GM19238 (cell line): ENCODE data around the gene PMM2.
"Not testable (repeated sequence)": the region's sequence is repeated elsewhere in the genome, so short reads cannot be mapped to it uniquely, and the experiment has no call there.

ENCODE experiments used
- DNase-seq: peaks from one replicate; pipeline ENCODE4 v3.0.0; 2011; ENCODE audit warnings: low spot score; ENCODE audit not compliant: insufficient read length

Gene PMM2

DNA sequence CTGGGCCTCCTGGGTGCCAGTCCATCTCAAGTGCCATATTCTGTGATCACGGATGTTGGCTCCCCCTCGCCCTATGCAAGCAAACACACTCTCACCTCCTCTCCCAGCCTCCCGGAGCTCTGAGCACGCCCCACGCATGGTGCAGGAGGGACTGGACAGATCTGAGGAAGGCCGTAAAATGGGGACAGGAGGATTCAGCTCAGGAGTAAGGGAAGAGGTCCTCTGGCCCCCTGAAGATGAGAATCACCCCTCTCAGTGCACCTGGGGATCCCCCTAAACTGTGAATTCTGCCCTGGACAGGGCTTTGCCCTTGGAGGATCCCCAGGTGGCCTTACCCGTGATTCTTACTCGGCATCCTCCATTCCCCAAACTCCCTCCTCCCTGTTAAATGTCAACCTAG is 15.8 kb upstream of the PMM2 start:
- no peak for DNase-seq

DNA sequence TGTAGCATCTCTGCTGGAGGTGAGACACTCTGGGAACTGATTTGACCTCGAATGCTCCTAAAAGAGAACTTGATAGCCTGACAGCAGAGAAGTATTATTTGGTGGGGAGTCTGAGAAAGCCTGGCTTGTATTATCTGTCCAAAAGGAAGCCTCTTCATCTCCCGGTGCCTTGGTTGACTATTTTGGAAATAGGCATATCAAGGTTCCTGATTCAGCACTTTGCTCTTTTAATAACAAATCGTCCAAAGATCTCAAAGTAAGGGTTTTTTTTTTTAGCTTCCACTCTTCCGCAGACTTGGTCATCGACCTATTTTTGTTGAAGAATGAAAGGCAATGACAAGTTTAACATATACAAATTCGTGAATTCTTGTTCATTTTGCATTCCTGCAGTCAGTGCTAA is 15.0 kb upstream of the PMM2 start:
- no peak for DNase-seq

DNA sequence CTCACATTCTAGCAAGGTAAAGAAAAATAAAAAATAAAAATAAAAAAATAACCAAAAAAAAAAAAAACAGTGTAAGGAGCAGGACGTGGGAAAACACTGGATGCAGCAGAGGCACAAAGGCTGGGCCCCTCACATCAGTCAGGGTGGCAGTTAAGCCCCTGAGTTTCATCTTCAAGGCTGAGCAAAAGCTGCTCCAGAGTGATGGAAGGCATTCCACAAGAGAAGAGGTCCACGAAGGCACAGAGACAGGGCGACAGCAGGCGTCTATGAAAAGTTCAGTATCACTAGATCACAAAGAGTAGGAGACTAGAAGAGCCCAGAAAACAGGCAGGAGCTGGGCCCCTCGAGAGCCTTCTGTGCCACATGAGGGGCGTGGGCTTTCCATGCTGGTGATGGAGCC is 12.2 kb upstream of the PMM2 start:
- no peak for DNase-seq

GRCh38 chr16:8786316-8786715 is 11.3 kb upstream of the PMM2 start:
- not testable (repeated sequence) for DNase-seq

DNA sequence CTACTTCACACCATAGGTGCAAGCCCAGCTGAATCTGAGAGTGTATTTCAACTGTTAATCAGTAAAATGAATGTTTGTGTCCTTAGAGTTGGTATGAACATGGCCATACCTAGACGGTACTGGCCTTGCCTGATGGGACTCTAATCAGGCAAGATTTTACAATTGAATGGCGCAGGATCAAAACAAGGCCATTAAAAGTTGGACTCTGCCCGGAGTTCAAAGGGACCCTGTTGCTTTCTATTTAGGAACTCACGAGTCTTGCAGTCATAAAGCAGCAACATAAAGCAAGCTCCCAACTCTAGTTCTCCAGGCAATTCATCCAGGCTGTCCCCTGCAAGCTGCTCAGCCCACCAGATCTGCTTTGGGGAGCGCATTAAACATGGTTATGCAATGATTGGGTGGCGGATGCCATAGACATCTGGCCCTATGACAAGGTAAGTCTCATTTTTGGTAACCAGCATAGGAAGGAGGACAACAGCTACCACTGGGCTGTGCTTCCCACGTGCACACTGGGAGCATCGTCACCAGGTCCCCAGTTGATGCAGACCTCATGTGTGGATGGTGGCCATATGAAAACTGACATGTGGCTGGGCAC is 9.0 kb upstream of the PMM2 start:
- no peak for DNase-seq

DNA sequence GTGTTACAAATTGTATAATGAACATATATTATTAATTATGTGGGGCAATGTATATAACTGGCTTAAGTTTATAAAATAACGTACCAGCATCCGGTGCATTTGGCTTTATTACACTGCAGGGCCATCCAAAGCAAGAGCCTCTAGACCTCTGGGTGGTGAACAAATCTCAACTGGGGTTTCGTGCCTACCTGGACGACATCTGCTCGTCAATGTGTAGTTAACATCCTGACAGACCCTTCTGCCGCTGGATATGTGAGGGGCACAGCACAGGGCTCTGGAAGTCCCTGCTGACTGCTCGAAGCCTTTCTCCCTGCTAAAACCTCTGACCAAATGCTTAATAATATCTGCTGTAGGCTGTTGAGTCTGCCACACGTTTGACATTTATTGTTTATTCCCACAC is 2.5 kb upstream of the PMM2 start:
- DNase-seq = no peak

- DNase-seq = no peak
These were observed 1.8 kb upstream of the PMM2 start for GRCh38 chr16:8795818-8796217.

DNA sequence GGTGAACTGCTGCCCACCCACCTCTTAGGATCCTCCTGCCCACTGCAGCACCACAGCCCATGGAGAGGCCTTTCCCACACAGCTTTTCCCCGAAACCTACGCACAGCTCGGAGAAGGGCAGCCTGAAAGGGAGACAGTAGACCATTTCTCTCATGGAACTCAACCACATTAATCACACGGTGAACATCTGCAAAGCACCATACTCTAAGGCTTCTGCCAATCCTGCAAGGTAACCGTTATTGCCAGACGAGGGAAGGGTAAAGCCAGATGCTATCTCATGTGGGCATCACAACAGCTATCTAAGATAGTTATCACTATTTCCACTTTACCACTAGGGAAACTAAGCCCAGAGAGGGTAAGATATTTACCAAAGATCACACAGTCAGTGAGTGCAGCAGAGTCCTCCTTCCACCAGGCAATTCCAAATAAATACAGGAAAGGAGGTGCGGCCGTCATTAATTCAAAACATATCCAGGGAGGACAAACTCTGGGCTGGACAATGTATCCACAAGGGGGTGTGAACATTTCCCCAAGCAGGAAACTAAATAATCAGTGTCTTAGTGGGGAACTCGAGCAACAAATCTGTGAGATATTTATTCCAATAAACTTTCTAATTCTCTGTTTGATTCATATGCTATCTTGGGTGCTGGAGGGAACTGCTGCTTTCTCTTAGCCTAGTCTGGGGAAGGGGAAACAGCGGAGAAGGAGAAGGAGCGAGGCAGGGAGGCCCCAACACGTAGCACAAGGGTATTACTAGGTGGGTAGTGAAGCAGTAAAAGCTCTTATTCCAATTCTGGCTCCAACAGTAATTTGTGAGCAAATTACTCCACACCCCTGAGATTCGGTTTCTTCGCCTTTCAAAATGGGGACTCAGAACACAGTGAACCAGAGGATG is 923 bp upstream of the PMM2 start:
- DNase-seq = no peak

- no peak for DNase-seq
These were observed 512 bp downstream of the PMM2 start for GRCh38 chr16:8798174-8798527.

GRCh38 chr16:8798535-8799157 is 1.0 kb downstream of the PMM2 start:
- DNase-seq = no peak

DNA sequence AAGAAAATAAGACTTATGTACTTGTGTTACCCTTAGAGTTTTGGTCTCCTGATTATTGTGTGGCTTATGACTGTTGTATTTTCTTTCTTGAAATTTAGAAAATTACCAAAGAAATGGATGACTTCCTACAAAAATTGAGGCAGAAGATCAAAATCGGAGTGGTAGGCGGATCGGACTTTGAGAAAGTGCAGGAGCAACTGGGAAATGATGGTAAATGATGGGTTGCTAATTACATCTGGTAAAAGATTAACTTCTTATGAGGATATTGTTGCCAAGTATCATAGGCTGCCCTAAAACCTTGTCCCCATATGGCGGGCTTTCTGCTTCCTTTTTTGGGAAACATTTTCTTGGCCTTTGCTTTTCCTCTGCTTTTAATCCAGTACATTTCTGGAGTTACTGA is 4.1 kb downstream of the PMM2 start:
- DNase-seq = no peak

DNA sequence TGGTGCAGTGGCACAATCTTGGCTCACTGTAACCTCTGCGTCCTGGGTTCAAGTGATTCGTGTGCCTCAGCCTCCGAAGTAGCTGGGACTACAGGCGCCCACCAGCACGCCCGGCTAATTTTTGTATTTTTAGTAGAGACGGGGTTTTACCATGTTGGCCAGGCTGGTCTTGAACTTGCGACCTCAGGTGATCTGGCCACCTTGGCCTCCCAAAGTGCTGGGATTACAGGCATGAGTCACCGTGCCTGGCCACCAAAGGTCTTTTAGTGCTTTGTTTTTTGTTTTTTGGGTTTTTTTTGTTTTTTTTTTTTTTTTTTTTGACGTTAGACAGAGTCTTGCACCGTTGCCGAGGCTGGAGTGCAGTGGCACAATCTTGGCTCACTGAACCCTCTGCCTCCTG is 6.1 kb downstream of the PMM2 start:
- not testable (repeated sequence) for DNase-seq

DNA sequence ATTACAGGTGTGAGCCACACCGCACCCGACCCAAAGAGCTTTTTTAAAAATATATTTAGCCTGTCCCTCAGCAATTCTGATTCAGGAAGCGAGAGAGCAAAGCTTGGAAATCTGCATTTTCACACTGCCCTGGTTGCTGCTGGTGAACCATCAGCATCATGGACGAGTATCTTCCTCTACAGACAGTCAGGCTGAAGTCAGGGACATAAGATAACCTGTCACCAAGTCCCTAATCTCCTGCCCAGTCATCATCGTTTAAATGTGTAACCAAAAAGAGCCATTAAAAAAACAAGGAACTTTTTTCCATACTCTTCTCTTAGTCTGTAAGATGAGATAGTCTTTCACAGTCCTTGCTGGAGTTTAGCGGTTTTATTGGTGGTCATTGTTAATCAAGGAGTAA is 6.7 kb downstream of the PMM2 start:
- DNase-seq = no peak

GRCh38 chr16:8806272-8806983 is 8.8 kb downstream of the PMM2 start:
- no peak for DNase-seq

GRCh38 chr16:8807189-8807588 is 9.6 kb downstream of the PMM2 start:
- DNase-seq = no peak

DNA sequence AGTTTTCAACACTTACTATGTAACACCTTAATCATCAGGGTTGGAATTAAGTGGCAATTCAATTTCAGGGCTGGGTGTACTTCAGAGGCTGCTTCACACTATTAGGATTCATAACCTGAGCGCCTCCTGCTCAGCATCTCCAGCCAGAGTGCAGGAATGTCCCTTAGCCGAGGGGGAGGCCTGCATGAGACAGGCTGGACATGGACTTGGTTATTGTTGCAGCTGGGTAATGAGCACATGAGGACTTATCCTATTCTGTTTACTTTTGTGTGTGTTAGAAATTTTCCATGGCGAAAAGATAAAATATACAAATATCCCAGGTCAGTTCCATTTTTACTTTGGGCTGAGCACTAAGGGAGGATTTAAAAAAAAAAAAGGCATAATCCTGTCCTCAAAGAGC is 10.4 kb downstream of the PMM2 start:
- no peak for DNase-seq

DNA sequence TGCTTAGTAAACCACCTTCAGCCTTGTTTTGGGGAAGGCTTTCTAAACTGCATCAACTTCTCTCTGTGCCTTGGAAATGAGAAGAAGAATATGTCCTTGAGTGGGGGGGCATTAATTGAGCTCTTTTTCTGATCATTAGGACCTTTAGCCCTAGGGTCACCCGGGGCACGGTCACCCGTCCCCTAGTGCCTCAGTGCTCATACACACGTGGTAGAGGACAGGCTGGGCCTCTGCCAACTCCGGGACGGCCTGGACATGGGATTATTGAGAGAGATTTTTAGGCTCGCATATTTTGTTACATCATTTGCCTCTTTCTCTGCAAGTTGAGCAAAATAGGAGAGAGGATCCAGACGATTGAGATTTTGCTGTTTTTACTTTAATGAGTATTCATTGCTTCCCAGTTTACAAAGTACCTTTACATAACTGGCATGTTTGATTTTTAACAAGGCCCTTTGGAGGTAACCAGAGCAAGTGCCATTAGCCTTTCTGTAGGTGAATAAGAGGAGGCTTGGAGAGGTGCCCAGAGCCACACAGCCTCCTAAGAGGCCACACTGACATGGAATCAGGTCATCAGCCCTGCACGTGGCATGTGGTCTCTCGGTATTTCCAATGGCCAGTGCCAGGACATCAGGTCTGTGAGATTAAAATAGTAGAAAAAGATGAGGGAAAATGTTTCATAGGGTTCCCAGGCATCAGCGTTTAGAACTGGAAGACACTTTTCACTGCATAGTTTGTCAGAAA is 11.1 kb downstream of the PMM2 start:
- no peak for DNase-seq

DNA sequence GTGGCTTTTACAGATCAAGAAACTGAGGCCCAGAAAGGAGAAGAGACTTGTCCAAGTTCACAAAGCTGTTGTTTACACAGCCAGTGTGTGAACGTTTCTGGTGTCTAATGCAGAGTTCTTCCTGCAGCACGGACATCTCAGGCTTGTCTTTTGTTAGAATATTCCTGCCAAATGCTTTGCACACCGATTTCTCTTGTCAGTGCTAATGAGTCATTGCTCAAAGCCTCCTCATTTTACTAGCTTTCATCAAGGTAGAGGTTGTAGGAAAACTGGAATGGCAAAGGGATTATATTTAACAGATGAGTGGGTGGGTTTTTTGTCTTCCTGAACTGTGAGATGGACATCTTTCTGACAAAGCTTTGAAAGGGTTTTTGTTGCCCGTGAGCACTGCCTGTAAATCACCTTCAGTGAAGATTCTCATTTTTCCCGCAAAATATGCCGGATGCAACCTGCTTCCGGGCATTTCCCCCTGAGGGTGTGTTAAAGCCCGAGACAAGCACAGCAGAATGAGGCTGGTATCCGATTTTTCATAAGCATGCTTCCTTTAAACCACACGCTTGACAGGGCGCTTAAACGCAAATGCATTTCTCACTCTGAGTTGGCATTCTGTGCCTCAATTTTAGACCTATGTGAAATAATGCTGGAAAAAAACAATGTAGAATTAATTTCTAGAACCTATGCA is 14.7 kb downstream of the PMM2 start:
- DNase-seq = no peak

DNA sequence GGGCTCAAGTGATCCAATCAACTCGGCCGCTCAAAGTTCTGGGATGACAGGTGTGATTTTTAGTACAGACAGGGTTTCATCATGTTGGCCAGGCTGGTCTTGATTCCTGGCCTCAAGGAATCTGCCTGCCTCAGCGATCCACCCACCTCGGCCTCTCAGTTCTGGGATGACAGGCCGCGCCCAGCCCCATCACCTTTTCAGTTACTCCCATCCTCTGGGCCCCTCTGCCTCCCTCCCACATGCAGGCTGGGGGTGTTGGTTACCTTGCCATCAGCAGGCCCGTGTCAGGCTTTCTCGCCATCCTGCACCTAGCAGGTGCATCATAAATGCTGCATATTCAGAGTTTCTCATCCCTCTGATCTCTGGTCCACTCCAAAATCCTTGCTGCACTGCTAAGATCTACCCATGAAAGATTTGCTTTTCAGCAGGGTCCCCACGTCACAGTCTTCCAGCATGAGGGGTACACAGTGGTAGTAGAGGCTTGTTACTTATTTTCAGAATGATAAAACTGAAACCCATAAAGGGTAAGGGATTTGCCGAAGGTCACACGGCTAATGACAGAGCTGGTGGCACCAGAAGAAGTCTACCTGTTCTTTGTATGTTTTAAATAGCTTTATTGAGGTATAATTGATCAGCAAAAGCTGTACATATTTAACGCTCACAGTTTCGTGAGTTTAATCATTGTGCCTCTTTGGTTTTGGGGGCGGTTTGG is 16.6 kb downstream of the PMM2 start:
- no peak for DNase-seq

GRCh38 chr16:8816967-8817655 is 19.5 kb downstream of the PMM2 start:
- no peak for DNase-seq
